ENCODE data around the gene MTHFD1L.
"Not testable (repeated sequence)": the region's sequence is repeated elsewhere in the genome, so short reads cannot be mapped to it uniquely, and the experiment has no call there.

MTHFD1L gene

DNA sequence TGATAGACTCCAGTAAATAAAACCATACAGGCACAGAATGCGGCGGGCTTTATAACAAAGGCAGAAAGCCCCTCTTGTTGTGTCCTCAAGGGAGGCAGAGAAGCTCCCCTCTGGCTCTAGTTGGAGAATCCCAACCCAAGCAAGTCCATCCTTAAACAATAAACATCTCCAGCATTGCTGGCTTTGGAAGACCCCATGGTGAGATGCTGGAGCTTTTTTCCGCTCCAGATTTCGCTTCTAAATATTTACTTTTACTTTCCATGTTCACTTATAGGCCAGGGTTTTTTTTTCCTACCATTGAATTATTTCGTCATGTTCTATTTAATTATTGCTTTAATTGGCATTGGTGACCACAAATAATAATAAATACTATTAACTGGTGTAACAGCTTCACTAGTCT, 176.2 kb downstream of the MTHFD1L start:
- no peak overlapping the region for H3K4me3 ChIP-seq (replicated peaks; ENCODE audit: low read depth, low read length)
- DNase-seq (ENCODE audit: extremely low read depth, low read depth): no peak
- no peak for TF ChIP-seq CTCF (IDR thresholded peaks at IDR 0.05; ENCODE audit: low read depth, low read length, missing control alignments)

DNA sequence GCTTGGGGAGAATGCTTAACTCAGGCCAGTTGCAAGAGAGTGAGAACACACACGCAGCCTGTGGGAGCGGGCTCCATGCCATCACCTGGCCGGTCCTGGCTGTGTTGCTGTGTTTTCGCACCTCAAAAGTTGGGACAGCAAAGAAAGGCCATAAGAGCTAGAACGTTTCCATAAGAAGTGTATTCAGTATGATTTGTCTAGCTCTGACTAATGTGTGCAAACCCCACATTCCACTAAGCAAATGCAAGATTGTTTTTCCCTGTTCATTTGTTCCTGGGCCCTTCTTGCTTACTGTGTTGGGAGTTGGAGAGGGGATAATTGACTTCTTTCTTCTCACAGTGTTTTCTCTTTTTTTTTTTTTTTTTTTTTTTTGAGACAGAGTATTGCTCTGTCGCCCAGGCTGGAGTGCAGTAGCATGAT, 177.4 kb downstream of the MTHFD1L start:
- not testable (repeated sequence) for DNase-seq (ENCODE audit: extremely low read depth, low read depth); H3K4me3 ChIP-seq (replicated peaks; ENCODE audit: low read depth, low read length)

DNA sequence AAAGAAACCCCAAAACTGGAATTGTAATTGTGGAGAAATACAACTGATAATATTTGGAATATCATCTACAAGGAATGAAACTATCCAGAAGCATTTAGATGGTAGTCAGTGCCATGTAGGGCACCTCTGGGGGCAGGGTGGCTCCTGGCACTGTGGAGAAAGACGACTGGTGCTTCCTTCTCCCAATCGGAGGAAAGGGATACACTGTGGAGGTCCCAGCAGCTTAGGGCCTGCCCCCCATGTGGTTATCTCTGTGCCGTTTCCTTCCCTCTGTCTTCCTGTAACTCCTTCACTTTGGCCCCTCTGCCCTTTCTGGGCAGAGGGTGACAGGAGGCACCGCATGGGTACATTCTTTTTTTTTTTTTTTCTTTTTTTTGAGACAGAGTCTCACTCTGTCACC, 178.4 kb downstream of the MTHFD1L start:
- TF ChIP-seq CTCF (IDR thresholded peaks at IDR 0.05; ENCODE audit: low read depth, low read length, missing control alignments): no peak
- no peak overlapping the region for H3K4me3 ChIP-seq (replicated peaks; ENCODE audit: low read depth, low read length)
- no peak for DNase-seq (ENCODE audit: extremely low read depth, low read depth)

DNA sequence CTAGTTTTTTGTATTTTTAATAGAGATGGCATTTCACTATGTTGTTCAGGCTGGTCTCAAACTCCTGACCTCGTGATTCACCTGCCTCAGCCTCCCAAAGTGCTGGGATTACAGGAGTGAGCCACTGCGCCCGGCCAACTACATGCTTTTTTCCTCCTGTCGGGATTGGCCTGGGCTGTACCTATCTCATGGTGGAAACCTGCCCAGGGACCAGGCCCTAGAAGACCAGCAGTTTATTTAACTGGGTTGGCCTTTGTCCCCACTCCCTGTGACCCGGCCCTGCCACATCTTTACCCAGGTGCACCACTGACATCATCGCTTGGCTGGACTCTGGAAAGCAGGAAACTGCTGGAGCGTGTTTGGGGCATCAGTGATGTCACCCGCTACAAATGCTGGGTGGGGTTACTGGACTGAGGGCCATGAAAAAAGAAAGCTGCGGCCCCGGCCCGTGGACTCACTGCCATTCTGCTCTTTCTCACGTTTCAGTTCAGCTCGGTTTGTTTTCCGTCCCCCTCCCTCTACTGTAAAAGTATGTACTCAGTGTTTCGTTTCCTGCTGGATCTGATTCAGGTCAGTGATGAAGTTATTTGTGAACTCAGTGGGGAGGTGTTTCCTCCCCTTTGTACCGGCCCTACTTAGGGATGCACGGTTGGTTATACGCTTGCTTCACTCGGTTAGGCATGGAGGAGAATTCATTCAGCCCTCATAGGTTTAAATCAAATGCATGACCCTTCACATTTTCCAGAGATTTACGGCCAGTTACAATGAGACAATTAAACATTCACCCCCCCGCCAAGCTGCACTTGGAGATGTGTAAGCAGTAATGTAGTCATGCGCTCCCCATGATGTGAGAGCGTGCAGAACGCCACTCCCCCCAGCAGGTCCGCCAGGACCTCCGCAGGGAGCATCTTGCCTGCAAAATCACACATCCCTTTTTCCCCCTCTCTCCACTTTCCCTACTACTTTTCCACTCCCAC, 179.3 kb downstream of the MTHFD1L start:
- no peak for TF ChIP-seq CTCF (IDR thresholded peaks at IDR 0.05; ENCODE audit: low read depth, low read length, missing control alignments)
- no peak for DNase-seq (ENCODE audit: extremely low read depth, low read depth)
- H3K4me3 ChIP-seq (replicated peaks; ENCODE audit: low read depth, low read length): no peak overlapping the region

- not testable (repeated sequence) for H3K4me3 ChIP-seq (replicated peaks; ENCODE audit: low read depth, low read length); DNase-seq (ENCODE audit: extremely low read depth, low read depth)
These were observed 180.2 kb downstream of the MTHFD1L start for GRCh38 chr6:151045511-151046222.

DNA sequence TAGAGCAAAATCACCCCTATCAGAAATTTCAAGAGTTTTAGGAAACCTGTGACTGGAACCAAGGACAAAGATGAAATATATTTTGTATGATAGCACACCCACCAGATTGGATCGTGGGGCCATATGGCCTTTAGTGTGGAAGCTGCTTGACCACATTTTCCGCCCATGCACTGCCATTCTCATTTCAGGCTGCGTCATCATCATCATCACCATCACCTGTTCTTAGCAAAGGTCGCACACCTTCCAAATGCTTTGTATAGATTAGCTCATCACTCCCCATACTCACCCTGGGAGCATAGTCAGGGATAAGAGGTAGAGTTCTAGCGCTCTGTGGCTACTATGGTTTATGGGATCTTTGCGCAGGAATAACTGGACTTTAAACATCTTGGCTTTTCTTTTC, 185.7 kb downstream of the MTHFD1L start:
- no peak for DNase-seq (ENCODE audit: extremely low read depth, low read depth)
- TF ChIP-seq CTCF (IDR thresholded peaks at IDR 0.05; ENCODE audit: low read depth, low read length, missing control alignments): no peak

DNA sequence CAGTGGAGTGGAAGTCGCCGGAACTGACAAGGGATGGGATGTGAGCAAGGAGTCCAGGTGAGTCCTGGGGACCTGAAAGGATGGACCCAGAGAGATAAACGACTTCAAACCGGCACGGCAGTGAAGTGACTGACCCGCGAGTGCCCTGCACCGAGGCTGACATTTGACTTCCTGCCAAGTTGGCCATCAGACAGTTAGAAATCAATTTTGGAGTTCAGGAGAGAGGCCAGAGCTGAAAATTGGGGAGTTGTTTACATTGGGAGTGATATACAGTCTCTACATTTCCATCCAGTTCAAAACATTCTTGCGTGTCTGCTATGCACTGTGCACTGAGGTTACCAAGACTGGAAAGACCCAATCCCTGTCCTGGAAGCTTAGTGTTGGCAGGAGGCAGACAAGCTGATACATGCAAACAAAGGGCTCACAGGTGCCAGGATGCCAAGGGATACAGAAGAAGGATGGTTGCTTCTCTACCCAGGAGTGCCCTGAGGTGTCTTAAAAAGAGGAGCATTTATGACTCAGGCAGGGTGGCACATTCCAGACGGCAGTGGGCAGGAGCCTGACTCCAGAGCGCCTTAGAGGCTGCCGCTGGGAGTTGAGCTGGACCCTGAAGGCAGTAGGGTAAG, 186.6 kb downstream of the MTHFD1L start:
- H3K4me3 ChIP-seq (replicated peaks; ENCODE audit: low read depth, low read length): no peak overlapping the region
- no peak for TF ChIP-seq CTCF (IDR thresholded peaks at IDR 0.05; ENCODE audit: low read depth, low read length, missing control alignments)
- DNase-seq (ENCODE audit: extremely low read depth, low read depth): no peak

More for the DNA sequence above, 185.7 kb downstream of the MTHFD1L start:
- no peak overlapping the region for H3K4me3 ChIP-seq (replicated peaks; ENCODE audit: low read depth, low read length)
